Tibial nerve (tissue), 4 donors: ENCODE data around the gene GSTA4.
"Not testable (repeated sequence)": the region's sequence is repeated elsewhere in the genome, so short reads cannot be mapped to it uniquely, and the experiment has no call there.

Experiments used
- CTCF ChIP-seq, 5 experiments: fragments of 200-600 bp in 3 of 5; fragments of 450-650 bp in 2 of 5; sonication (generic) in 3 of 5; IDR thresholded peaks; one replicate each; pipeline ENCODE4 v1.5.1; 2016 to 2019; ENCODE audit warnings: antibody characterized with exemption in 5 of 5, mild to moderate bottlenecking in 3 of 5, moderate library complexity in 2 of 5
- EP300 ChIP-seq, 2 donors: sonication (generic); formaldehyde crosslinking; IDR thresholded peaks; one replicate each; pipeline ENCODE4 v1.6.1; 2017; ENCODE audit warnings: antibody characterized with exemption in 2 of 2, mild to moderate bottlenecking in 1 of 2

DNA sequence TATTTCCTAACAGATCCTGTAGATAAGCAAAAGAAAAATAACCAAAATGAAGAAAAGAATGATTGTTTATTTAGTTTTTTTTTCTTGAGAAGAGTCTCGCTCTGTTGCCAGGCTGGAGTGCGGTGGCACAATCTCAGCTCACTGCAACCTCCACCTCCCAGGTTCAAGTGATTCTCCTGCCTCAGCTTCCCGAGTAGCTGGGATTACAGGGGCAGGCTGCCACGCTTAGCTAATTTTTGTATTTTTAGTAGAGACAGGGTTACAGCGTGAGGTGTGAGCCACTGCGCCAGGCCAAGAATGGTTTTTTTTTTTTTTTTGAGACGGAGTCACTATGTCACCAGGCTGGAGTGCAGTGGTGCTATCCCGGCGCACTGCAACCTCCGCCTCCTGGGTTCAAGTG is 52.3 kb downstream of the GSTA4 start:
- TF ChIP-seq CTCF, EP300 (IDR thresholded peaks at IDR 0.05): not testable (repeated sequence)
